HUES64 (cell line): ENCODE results near the gene BTBD9.

Experiments
- H3K27ac ChIP-seq: 2 replicates; pipeline ENCODE4 v1.7.0; 2013; ENCODE audit warnings: low read depth, low read length, inconsistent platforms
- H3K27me3 ChIP-seq: 2 replicates; pipeline ENCODE4 v1.6.1; 2013; ENCODE audit warnings: mild to moderate bottlenecking, low read length; ENCODE audit not compliant: insufficient read depth
- H3K36me3 ChIP-seq: 2 replicates; pipeline ENCODE4 v1.6.1; 2013; ENCODE audit warnings: mild to moderate bottlenecking, low read length; ENCODE audit not compliant: insufficient read depth
- H3K4me1 ChIP-seq: 2 replicates; pipeline ENCODE4 v1.6.1; 2013; ENCODE audit warnings: mild to moderate bottlenecking, low read length, moderate library complexity; ENCODE audit not compliant: insufficient read depth
- H3K4me3 ChIP-seq: 2 replicates; pipeline ENCODE4 v1.5.1; 2013; ENCODE audit warnings: mild to moderate bottlenecking, low read length, moderate library complexity
- H3K9ac ChIP-seq: 2 replicates; pipeline ENCODE4 v1.6.1; 2013; ENCODE audit warnings: mild to moderate bottlenecking, low read depth, low read length
- H3K9me3 ChIP-seq: 2 replicates; pipeline ENCODE4 v1.6.1; 2013; ENCODE audit warnings: low read depth, low read length; ENCODE audit not compliant: insufficient read depth
- WGBS: fragments of 150-250, 120-280 bp; methylation state at CpG from one replicate; pipeline ENCODE4 v1.1.7; 2013; ENCODE audit warnings: missing lambda C conversion rate; 5-methylcytosine and 5-hydroxymethylcytosine counted together

The BTBD9 gene

DNA sequence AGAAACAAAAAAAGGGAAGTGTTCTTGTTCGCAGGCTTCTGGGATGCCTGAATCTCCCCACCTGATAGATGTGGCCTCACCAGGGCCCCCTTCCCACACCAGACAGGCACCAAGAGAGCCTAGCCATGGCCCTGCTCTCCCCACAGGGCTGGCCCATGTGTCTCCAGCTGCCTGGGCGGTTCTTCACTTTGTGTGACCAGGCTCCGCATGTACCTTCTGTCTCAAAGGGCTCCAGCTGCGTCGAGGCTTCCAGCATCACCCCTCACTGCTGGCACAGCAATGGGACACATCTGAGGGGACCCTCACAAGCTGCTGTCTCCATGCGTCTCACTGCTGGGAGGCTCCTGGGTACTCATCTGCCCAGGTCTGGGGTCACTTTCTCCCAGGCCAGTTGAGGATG, 457.3 kb downstream of the BTBD9 start:
- H3K36me3 ChIP-seq, result no peaks in the 10 kb centered on the region
- no peaks in the 10 kb centered on the region for H3K9me3 ChIP-seq
- H3K27ac ChIP-seq, result no peak overlapping the region
- no peak overlapping the region for H3K4me3 ChIP-seq
- no peak overlapping the region for H3K9ac ChIP-seq
- WGBS, result 95% methylated on average over 6 of the region's 6 CpGs
- H3K27me3 ChIP-seq, result no peaks in the 10 kb centered on the region
- peaks cover 11% of the 10 kb centered on the region for H3K4me1 ChIP-seq

DNA sequence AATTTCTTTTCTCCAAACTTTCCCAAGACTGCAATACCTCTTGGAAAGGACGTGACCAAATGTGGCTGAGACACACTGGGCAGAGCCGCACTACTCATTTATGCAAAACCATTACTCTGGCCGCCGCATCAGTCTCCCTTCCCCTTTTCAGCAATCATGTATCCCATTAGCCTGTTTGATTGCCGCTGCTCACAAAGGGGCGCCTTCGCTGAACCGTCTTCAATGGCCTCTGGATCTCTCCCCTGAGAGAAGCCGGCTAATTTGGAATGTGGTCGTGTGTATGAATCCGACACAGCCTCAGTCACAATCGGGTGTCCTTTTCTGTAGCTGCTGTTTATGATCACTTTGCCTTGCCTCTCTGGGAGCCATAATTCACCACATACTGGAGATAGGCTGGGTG, 459.1 kb downstream of the BTBD9 start:
- Histone ChIP-seq H3K36me3 (no peaks in the 10 kb centered on the region), H3K9ac (no peak overlapping the region), H3K27ac (no peak overlapping the region), H3K9me3 (no peaks in the 10 kb centered on the region), H3K4me1 (peaks cover 13% of the 10 kb centered on the region; the same call in 1 of the 2 replicates), H3K4me3 (no peak overlapping the region), H3K27me3 (no peaks in the 10 kb centered on the region)
- 93% methylated on average over 12 of the region's 12 CpGs for WGBS

GRCh38 chr6:38179794-38180430, 459.8 kb downstream of the BTBD9 start:
- Histone ChIP-seq H3K27me3 (no peaks in the 10 kb centered on the region), H3K9ac (no peak overlapping the region), H3K4me1 (peaks cover 13% of the 10 kb centered on the region; the same call in 1 of the 2 replicates), H3K4me3 (no peak overlapping the region), H3K9me3 (no peaks in the 10 kb centered on the region), H3K36me3 (no peaks in the 10 kb centered on the region), H3K27ac (no peak overlapping the region)
- WGBS, result 91% methylated on average over 12 of the region's 12 CpGs

DNA sequence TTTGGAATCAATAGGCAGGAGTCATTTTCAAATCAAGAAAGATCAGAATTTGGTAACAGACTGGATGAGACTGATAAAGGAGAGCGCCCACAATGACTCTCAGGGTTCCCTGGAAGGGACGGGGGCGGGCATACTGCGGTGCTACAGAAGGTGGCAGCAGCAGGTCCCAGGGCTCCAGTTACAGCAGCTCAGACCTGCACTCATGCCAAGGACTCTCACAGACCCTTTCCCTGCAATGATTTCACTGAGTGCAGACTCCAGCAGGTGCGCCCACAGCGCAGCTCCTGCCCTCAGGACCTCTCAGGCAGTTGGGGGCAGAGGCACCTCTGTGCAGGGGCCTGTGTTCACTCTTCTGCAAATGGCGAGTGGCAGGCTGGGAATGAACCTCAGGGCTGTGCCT, 460.4 kb downstream of the BTBD9 start:
- Histone ChIP-seq H3K4me3 (no peak overlapping the region), H3K36me3 (no peaks in the 10 kb centered on the region), H3K9ac (no peak overlapping the region), H3K27me3 (no peaks in the 10 kb centered on the region), H3K27ac (no peak overlapping the region), H3K4me1 (peaks cover 13% of the 10 kb centered on the region; the same call in 1 of the 2 replicates), H3K9me3 (no peaks in the 10 kb centered on the region)
- WGBS, result 92% methylated on average over 7 of the region's 7 CpGs

DNA sequence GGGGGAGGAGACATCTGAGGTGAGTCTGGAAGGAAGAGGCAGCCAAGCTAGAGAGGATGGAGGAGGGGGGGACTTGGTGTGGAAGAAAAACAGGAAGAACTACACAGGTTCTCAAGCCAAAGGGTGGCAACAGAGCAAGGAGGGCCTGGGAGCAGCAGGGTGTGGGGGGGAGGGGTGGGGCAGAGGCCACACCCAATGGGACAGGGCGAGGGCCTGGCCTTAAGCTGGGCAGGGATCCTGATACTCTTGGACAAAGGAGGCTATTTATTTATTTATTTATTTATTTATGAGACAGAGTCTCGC, 461.2 kb downstream of the BTBD9 start:
- no peaks in the 10 kb centered on the region for H3K27me3 ChIP-seq
- H3K4me1 ChIP-seq, result peaks cover 13% of the 10 kb centered on the region; the same call in 1 of the 2 replicates
- H3K9me3 ChIP-seq, result no peaks in the 10 kb centered on the region
- H3K9ac ChIP-seq, result no peak overlapping the region
- WGBS, result 94% methylated on average over 2 of the region's 2 CpGs
- H3K4me3 ChIP-seq, result no peak overlapping the region
- no peak overlapping the region for H3K27ac ChIP-seq
- no peaks in the 10 kb centered on the region for H3K36me3 ChIP-seq

- peaks cover 13% of the 10 kb centered on the region; the same call in 1 of the 2 replicates for H3K4me1 ChIP-seq
- H3K9ac ChIP-seq, result no peak overlapping the region
- no peak overlapping the region for H3K27ac ChIP-seq
- no peaks in the 10 kb centered on the region for H3K9me3 ChIP-seq
- H3K36me3 ChIP-seq, result no peaks in the 10 kb centered on the region
- WGBS, result 88% methylated on average over 14 of the region's 14 CpGs
- H3K27me3 ChIP-seq, result no peaks in the 10 kb centered on the region
- no peak overlapping the region for H3K4me3 ChIP-seq
Measured at GRCh38 chr6:38177882-38178583, 461.7 kb downstream of the BTBD9 start.

- Histone ChIP-seq H3K27ac (no peak overlapping the region), H3K9me3 (no peaks in the 10 kb centered on the region), H3K9ac (no peak overlapping the region), H3K4me1 (peaks cover 13% of the 10 kb centered on the region; the same call in 1 of the 2 replicates), H3K27me3 (no peaks in the 10 kb centered on the region), H3K4me3 (no peak overlapping the region), H3K36me3 (no peaks in the 10 kb centered on the region)
- 68% methylated on average over 32 of the region's 32 CpGs for WGBS
Measured at GRCh38 chr6:38176797-38177751, 462.7 kb downstream of the BTBD9 start.

GRCh38 chr6:38175786-38176185, 463.9 kb downstream of the BTBD9 start:
- H3K4me1 ChIP-seq, result peaks cover 20% of the 10 kb centered on the region; the same call in 1 of the 2 replicates
- H3K27me3 ChIP-seq, result no peaks in the 10 kb centered on the region
- no peak overlapping the region for H3K9ac ChIP-seq
- no peak overlapping the region for H3K27ac ChIP-seq
- 94% methylated on average over 11 of the region's 11 CpGs for WGBS
- no peaks in the 10 kb centered on the region for H3K9me3 ChIP-seq
- no peak overlapping the region for H3K4me3 ChIP-seq
- H3K36me3 ChIP-seq, result no peaks in the 10 kb centered on the region

DNA sequence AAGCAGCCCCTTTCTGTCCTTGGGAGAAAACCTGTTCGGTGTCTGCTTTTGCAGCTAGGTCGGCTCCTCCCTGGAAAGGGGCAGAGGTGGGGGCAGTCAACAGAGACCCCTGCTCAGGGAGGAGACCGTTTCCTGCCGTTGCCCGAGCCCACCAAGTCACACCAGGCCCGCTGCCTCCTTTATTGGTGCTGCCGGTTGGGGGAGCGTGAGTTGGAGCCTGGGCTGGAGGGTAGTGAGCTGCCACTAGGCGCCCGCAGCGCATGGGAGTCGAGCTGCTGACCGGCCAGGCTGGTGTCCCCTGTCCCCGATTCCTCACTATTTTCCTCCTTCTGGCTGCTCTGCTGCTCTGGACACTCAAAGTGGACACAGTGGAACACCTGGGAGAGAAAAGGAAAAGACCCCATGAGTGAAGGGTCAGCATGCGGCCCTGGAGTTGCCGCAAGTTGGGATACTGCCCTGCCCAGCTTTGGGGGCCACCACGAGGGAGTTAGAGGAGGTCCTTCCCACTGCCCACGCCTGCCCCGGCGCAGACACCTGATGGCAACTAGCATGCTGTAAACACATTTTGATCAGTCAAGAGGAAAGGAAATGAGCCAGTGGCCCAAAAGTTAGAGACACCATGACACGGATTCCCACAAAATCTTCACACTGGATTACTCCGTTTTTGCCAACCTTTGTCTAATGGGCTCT, 464.8 kb downstream of the BTBD9 start:
- no peak overlapping the region for H3K4me3 ChIP-seq
- no peak overlapping the region for H3K27ac ChIP-seq
- 96% methylated on average over 22 of the region's 22 CpGs for WGBS
- H3K4me1 ChIP-seq, result peaks cover 27% of the 10 kb centered on the region
- H3K27me3 ChIP-seq, result no peaks in the 10 kb centered on the region
- H3K9me3 ChIP-seq, result no peaks in the 10 kb centered on the region
- no peak overlapping the region for H3K9ac ChIP-seq
- H3K36me3 ChIP-seq, result no peaks in the 10 kb centered on the region

GRCh38 chr6:38174315-38174714, 465.4 kb downstream of the BTBD9 start:
- no peak overlapping the region for H3K9ac ChIP-seq
- H3K27ac ChIP-seq, result no peak overlapping the region
- no peaks in the 10 kb centered on the region for H3K9me3 ChIP-seq
- no peak overlapping the region for H3K4me3 ChIP-seq
- H3K27me3 ChIP-seq, result no peaks in the 10 kb centered on the region
- peaks cover 27% of the 10 kb centered on the region for H3K4me1 ChIP-seq
- WGBS, result 97% methylated on average over 8 of the region's 8 CpGs
- no peaks in the 10 kb centered on the region for H3K36me3 ChIP-seq
